ENCODE measurements around the gene IGSF3.

Gene IGSF3

DNA sequence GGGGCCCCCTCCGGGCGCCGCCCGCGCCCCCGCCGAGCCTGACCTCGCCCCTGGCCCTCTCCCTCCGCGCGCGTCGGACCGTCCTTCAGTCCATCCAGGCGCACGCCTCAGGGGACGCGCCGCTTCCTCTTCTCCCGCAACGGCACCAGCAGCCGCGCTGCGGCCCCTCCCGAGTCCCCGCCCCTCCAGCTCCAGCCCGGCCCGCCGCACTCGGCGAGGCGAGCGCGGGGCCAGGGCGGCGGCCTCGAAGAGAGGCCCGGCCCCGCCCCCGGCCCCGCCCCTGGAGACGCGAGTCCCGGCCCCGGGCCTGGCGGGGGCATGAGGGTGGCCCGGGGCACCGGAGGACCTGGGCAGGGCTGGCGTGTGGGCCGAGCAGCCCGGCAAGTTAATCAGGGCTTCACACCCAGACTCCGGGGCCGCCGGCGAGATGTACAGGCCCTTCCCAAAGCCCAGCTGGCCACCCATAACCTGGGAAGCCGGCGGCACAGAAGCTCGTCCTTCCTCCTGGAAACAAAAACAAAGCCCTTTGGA lies at the start of gene IGSF3:
Gene IGSF3, minus strand, starts transcription at position 159 of the 531 bp plus-strand sequence. CDS start 1,407 bp downstream, outside the sequence.
- Histone ChIP-seq H3K79me2 (no peaks in the 10 kb centered on the region), H3K9me3 (ENCODE audit: control insufficient read depth, low read length) (no peaks in the 10 kb centered on the region), H2AFZ (peak within 1 kb of the TSS; percentile 83), H3K27ac (no peak within 1 kb of the TSS), H3K9ac (no peak within 1 kb of the TSS), H3K4me2 (ENCODE audit: low read length) (peak within 1 kb of the TSS; percentile 82), H3K4me1 (peaks cover 3% of the 10 kb centered on the region), H3K36me3 (ENCODE audit: control insufficient read depth, insufficient read depth, low read length) (no peaks in the 10 kb centered on the region), H3K4me3 (ENCODE audit: low read depth, low read length) (peak within 1 kb of the TSS; percentile 60), H3K27me3 (ENCODE audit: control insufficient read depth, insufficient read depth, low read length) (no peaks in the 10 kb centered on the region)
- TF ChIP-seq CTCF (IDR thresholded peaks at IDR 0.05), result no peak

GRCh38 chr1:116717318-116717717 lies 49.8 kb upstream of the IGSF3 start:
- H3K4me2 ChIP-seq (ENCODE audit: low read length), result no peak overlapping the region
- TF ChIP-seq CTCF (IDR thresholded peaks at IDR 0.05), result no peak
- no peaks in the 10 kb centered on the region for H3K79me2 ChIP-seq
- H3K4me1 ChIP-seq, result no peaks in the 10 kb centered on the region
- no peak overlapping the region for H3K27ac ChIP-seq
- H3K9me3 ChIP-seq (ENCODE audit: control insufficient read depth, low read length), result no peaks in the 10 kb centered on the region
- H3K36me3 ChIP-seq (ENCODE audit: control insufficient read depth, insufficient read depth, low read length), result no peaks in the 10 kb centered on the region
- H2AFZ ChIP-seq, result no peak overlapping the region
- no peak overlapping the region for H3K9ac ChIP-seq
- H3K4me3 ChIP-seq (ENCODE audit: low read depth, low read length), result no peak overlapping the region
- H3K27me3 ChIP-seq (ENCODE audit: control insufficient read depth, insufficient read depth, low read length), result no peaks in the 10 kb centered on the region

GRCh38 chr1:116716391-116716790 lies 48.9 kb upstream of the IGSF3 start:
- Histone ChIP-seq H2AFZ (no peak overlapping the region), H3K4me2 (ENCODE audit: low read length) (no peak overlapping the region)

GRCh38 chr1:116713474-116713873 lies 45.9 kb upstream of the IGSF3 start:
- Histone ChIP-seq H3K9me3 (ENCODE audit: control insufficient read depth, low read length) (no peaks in the 10 kb centered on the region), H3K4me2 (ENCODE audit: low read length) (no peak overlapping the region), H3K27me3 (ENCODE audit: control insufficient read depth, insufficient read depth, low read length) (no peaks in the 10 kb centered on the region), H3K27ac (no peak overlapping the region), H3K36me3 (ENCODE audit: control insufficient read depth, insufficient read depth, low read length) (no peaks in the 10 kb centered on the region), H3K79me2 (no peaks in the 10 kb centered on the region), H3K4me3 (ENCODE audit: low read depth, low read length) (no peak overlapping the region), H3K9ac (no peak overlapping the region), H3K4me1 (no peaks in the 10 kb centered on the region), H2AFZ (no peak overlapping the region)
- TF ChIP-seq CTCF (IDR thresholded peaks at IDR 0.05), result no peak

More at GRCh38 chr1:116716391-116716790, 48.9 kb upstream of the IGSF3 start:
- H3K79me2 ChIP-seq, result no peaks in the 10 kb centered on the region
- no peaks in the 10 kb centered on the region for H3K4me1 ChIP-seq
- H3K4me3 ChIP-seq (ENCODE audit: low read depth, low read length), result no peak overlapping the region
- no peak overlapping the region for H3K9ac ChIP-seq
- no peak for TF ChIP-seq CTCF (IDR thresholded peaks at IDR 0.05)
- H3K9me3 ChIP-seq (ENCODE audit: control insufficient read depth, low read length), result no peaks in the 10 kb centered on the region
- H3K27ac ChIP-seq, result no peak overlapping the region
- H3K27me3 ChIP-seq (ENCODE audit: control insufficient read depth, insufficient read depth, low read length), result no peaks in the 10 kb centered on the region
- no peaks in the 10 kb centered on the region for H3K36me3 ChIP-seq (ENCODE audit: control insufficient read depth, insufficient read depth, low read length)

GRCh38 chr1:116712510-116712909 lies 45.0 kb upstream of the IGSF3 start:
- Histone ChIP-seq H3K9ac (no peak overlapping the region), H3K4me1 (no peaks in the 10 kb centered on the region), H3K36me3 (ENCODE audit: control insufficient read depth, insufficient read depth, low read length) (no peaks in the 10 kb centered on the region), H3K79me2 (no peaks in the 10 kb centered on the region), H3K9me3 (ENCODE audit: control insufficient read depth, low read length) (no peaks in the 10 kb centered on the region), H2AFZ (no peak overlapping the region), H3K27ac (no peak overlapping the region), H3K4me2 (ENCODE audit: low read length) (no peak overlapping the region), H3K27me3 (ENCODE audit: control insufficient read depth, insufficient read depth, low read length) (no peaks in the 10 kb centered on the region), H3K4me3 (ENCODE audit: low read depth, low read length) (no peak overlapping the region)
- TF ChIP-seq CTCF (IDR thresholded peaks at IDR 0.05), result no peak
